H9 (cell line): Measurements from ENCODE around the gene DOCK1. TPM values are rescaled to one million over a fixed set of nuclear protein-coding genes. Genes with fewer than 3 reads are reported as not detected.
A peak's percentile ranks its signal among the peaks of the same experiment; 100 is the strongest.

Source experiments
- DNase-seq: peaks from one replicate; pipeline ENCODE4 v3.0.0-alpha.2; 2017
- H2AFZ ChIP-seq: one replicate; pipeline ENCODE4 v1.6.1; 2013; ENCODE audit warnings: mild to moderate bottlenecking, low read length, control low read depth, moderate library complexity
- H2AK5ac ChIP-seq: 2 replicates; pipeline ENCODE4 v1.6.1; 2013; ENCODE audit warnings: low read length, control low read depth, mixed read lengths; ENCODE audit not compliant: insufficient read length
- H2BK120ac ChIP-seq: one replicate; pipeline ENCODE4 v1.6.1; 2013; ENCODE audit warnings: low read depth, mild to moderate bottlenecking, low read length, control low read depth, inconsistent platforms; ENCODE audit not compliant: poor library complexity, severe bottlenecking
- H2BK12ac ChIP-seq: 2 replicates; pipeline ENCODE4 v1.6.1; 2013; ENCODE audit warnings: low read length, control low read depth, mixed read lengths, low read depth; ENCODE audit not compliant: insufficient read length
- H2BK15ac ChIP-seq: 2 replicates; pipeline ENCODE4 v1.6.1; 2013; ENCODE audit warnings: low read depth, low read length, control low read depth
- H2BK20ac ChIP-seq: one replicate; pipeline ENCODE4 v1.6.1; 2013; ENCODE audit warnings: low read depth, mild to moderate bottlenecking, low read length, control low read depth, inconsistent platforms; ENCODE audit not compliant: poor library complexity, severe bottlenecking
- H2BK5ac ChIP-seq: 2 replicates; pipeline ENCODE4 v1.6.1; 2013; ENCODE audit warnings: low read length, control low read depth, mixed read lengths; ENCODE audit not compliant: insufficient read length
- H3K14ac ChIP-seq: 2 replicates; pipeline ENCODE4 v1.6.1; 2013; ENCODE audit warnings: low read length, control low read depth; ENCODE audit not compliant: insufficient read depth
- H3K18ac ChIP-seq: 2 replicates; pipeline ENCODE4 v1.6.1; 2013; ENCODE audit warnings: low read depth, mild to moderate bottlenecking, mixed read lengths, low read length, control low read depth; ENCODE audit not compliant: insufficient read length
- H3K23ac ChIP-seq: 2 replicates; pipeline ENCODE4 v1.6.1; 2013; ENCODE audit warnings: low read length, control low read depth, mixed read lengths, low read depth; ENCODE audit not compliant: insufficient read length
- H3K23me2 ChIP-seq: 2 replicates; pipeline ENCODE4 v1.6.1; 2013; ENCODE audit warnings: low read depth, mild to moderate bottlenecking, mixed read lengths, low read length, control low read depth; ENCODE audit not compliant: insufficient read length, poor library complexity, severe bottlenecking
- H3K27ac ChIP-seq: 2 replicates; pipeline ENCODE4 v1.5.1; 2013; ENCODE audit warnings: low read length, control low read depth, mixed read lengths, low read depth; ENCODE audit not compliant: insufficient read length
- H3K27me3 ChIP-seq: 2 replicates; pipeline ENCODE4 v1.6.1; 2013; ENCODE audit warnings: low read length, control low read depth, inconsistent platforms; ENCODE audit not compliant: insufficient read depth
- H3K4ac ChIP-seq: 2 replicates; pipeline ENCODE4 v1.6.1; 2013; ENCODE audit warnings: low read depth, mild to moderate bottlenecking, control low read depth, inconsistent platforms, low read length, moderate library complexity
- H3K4me1 ChIP-seq: 2 replicates; pipeline ENCODE4 v1.6.1; 2013; ENCODE audit warnings: low read length, control low read depth, inconsistent platforms; ENCODE audit not compliant: insufficient read depth
- H3K4me2 ChIP-seq: 2 replicates; pipeline ENCODE4 v1.6.1; 2013; ENCODE audit warnings: low read length, control low read depth, mixed read lengths; ENCODE audit not compliant: insufficient read length, insufficient read depth
- H3K56ac ChIP-seq: 2 replicates; pipeline ENCODE4 v1.6.1; 2013; ENCODE audit warnings: low read depth, mild to moderate bottlenecking, mixed read lengths, low read length, control low read depth; ENCODE audit not compliant: insufficient read length
- H3K79me1 ChIP-seq: 2 replicates; pipeline ENCODE4 v1.6.1; 2013; ENCODE audit warnings: low read depth, mild to moderate bottlenecking, moderate library complexity, low read length, control low read depth, inconsistent platforms; ENCODE audit not compliant: insufficient read depth, poor library complexity, severe bottlenecking
- H3K79me2 ChIP-seq: 2 replicates; pipeline ENCODE4 v1.6.1; 2013; ENCODE audit warnings: low read length, control low read depth, inconsistent platforms; ENCODE audit not compliant: insufficient read depth
- H3K9ac ChIP-seq: 2 replicates; pipeline ENCODE4 v1.6.1; 2013; ENCODE audit warnings: low read length, control low read depth, mixed read lengths; ENCODE audit not compliant: insufficient read length; ENCODE audit errors: extremely low read depth
- H3K9me3 ChIP-seq: one replicate; pipeline ENCODE4 v1.6.1; 2013; ENCODE audit warnings: low read depth, low read length, inconsistent platforms; ENCODE audit not compliant: control insufficient read depth
- H3T11ph ChIP-seq: one replicate; pipeline ENCODE4 v1.6.1; 2013; ENCODE audit warnings: mild to moderate bottlenecking, low read length, control low read depth, inconsistent platforms
- H4K20me1 ChIP-seq: one replicate; pipeline ENCODE4 v1.6.1; 2013; ENCODE audit not compliant: control insufficient read depth, insufficient read length, insufficient read depth
- H4K5ac ChIP-seq: 2 replicates; pipeline ENCODE4 v1.6.1; 2013; ENCODE audit warnings: low read depth, mild to moderate bottlenecking, mixed read lengths, low read length, control low read depth; ENCODE audit not compliant: insufficient read length
- H4K8ac ChIP-seq: replicated peaks from 2 replicates; pipeline ENCODE4 v1.6.1; 2013; ENCODE audit warnings: low read length, control low read depth, mixed read lengths, low read depth; ENCODE audit not compliant: insufficient read length
- H4K91ac ChIP-seq: 2 replicates; pipeline ENCODE4 v1.6.1; 2013; ENCODE audit warnings: low read depth, mild to moderate bottlenecking, moderate library complexity, mixed read lengths, low read length, control low read depth; ENCODE audit not compliant: insufficient read length
- H3K27ac Mint-ChIP-seq, 3 experiments: 2 replicates in 2 of 3; 3 replicates in 1 of 3; pipeline ENCODE4 v1.8.0; 2020 to 2021; ENCODE audit warnings: mixed read lengths in 3 of 3, mild to moderate bottlenecking in 1 of 3, moderate library complexity in 1 of 3
- H3K27me3 Mint-ChIP-seq: 2 replicates; pipeline ENCODE4 v1.8.0; 2021; ENCODE audit warnings: low read depth, mild to moderate bottlenecking, moderate library complexity, mixed read lengths
- H3K36me3 Mint-ChIP-seq, 3 experiments: 2 replicates in 2 of 3; 3 replicates in 1 of 3; pipeline ENCODE4 v1.8.0; 2020 to 2021; ENCODE audit warnings: low read depth in 3 of 3, mixed read lengths in 3 of 3; ENCODE audit not compliant: insufficient read depth in 1 of 3
- H3K4me1 Mint-ChIP-seq, 2 experiments: 2 replicates each; pipeline ENCODE4 v1.8.0; 2020; ENCODE audit warnings: mixed read lengths in 2 of 2
- H3K4me3 Mint-ChIP-seq, 2 experiments: 2 replicates in 1 of 2; 3 replicates in 1 of 2; pipeline ENCODE4 v1.8.0; 2020 to 2021; ENCODE audit warnings: mild to moderate bottlenecking in 2 of 2, mixed read lengths in 2 of 2, moderate library complexity in 1 of 2
- H3K9me3 Mint-ChIP-seq, 2 experiments: 2 replicates in 1 of 2; 3 replicates in 1 of 2; pipeline ENCODE4 v1.8.0; 2020; ENCODE audit warnings: mild to moderate bottlenecking in 2 of 2, mixed read lengths in 2 of 2, moderate library complexity in 1 of 2
- CTCF ChIP-seq: fragments of 200-600 bp; sonication (generic); conservative IDR thresholded peaks from 3 replicates; pipeline ENCODE4 v1.8.0; 2021; ENCODE audit warnings: antibody characterized with exemption, mild to moderate bottlenecking
- WGBS: extraction: QIAGEN DNeasy Blood & Tissue Kit; methylation state at CpG from one replicate; pipeline ENCODE4 v1.1.7; 2013; ENCODE audit warnings: missing lambda C conversion rate, low lambda C conversion rate, mixed read lengths; ENCODE audit not compliant: insufficient read length; ENCODE audit errors: extremely low coverage; 5-methylcytosine and 5-hydroxymethylcytosine counted together
- total RNA-seq: library from RNA; stranded (reverse); gene quantifications from 2 replicates; pipeline ENCODE4 v1.2.1, GENCODE V29; 2021

DOCK1 gene
- total RNA-seq, 1 experiment from 2014 or later = 57.0 TPM

DNA sequence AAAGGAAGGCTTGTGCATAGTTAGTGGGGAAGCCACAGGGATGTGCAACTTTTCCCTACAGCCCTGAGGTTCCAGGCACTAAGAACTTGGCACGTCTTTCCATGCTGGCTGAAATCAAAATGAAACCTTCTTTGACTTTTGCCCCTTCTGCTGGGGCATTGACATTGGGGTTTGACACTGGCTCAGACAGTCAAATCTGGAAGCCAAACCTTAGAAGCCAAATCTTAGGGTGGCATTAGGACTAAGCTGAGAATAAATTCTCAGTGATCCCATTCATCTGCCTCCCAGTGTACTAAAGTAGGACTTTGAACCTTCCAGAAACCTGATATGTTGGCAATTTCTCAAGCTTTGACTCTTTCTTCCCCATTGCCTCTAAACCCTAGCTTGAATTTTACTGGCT lies 322.4 kb downstream of the DOCK1 start:
- H2AFZ ChIP-seq = no peak overlapping the region
- H4K20me1 ChIP-seq = no peaks in the 10 kb centered on the region
- Mint-ChIP-seq H3K27me3 (no peaks in the 10 kb centered on the region), H3K4me3 (no peak overlapping the region), H3K9me3 (no peaks in the 10 kb centered on the region), H3K4me1 (no peaks in the 10 kb centered on the region; a peak in 2 of 4 replicates), H3K36me3 (no peaks in the 10 kb centered on the region), H3K27ac (no peak overlapping the region)
- no peak overlapping the region for H3K56ac ChIP-seq
- no peak overlapping the region for H2BK12ac ChIP-seq
- no peak overlapping the region for H2BK20ac ChIP-seq
- H4K91ac ChIP-seq = no peak overlapping the region
- H3K9me3 ChIP-seq = no peaks in the 10 kb centered on the region
- no peaks in the 10 kb centered on the region for H3K79me2 ChIP-seq
- no peak overlapping the region for H3K18ac ChIP-seq
- H3K9ac ChIP-seq = no peak overlapping the region
- no peak overlapping the region for H2BK120ac ChIP-seq
- no peak overlapping the region for H2BK15ac ChIP-seq
- no peak overlapping the region for H3K23ac ChIP-seq
- no peaks in the 10 kb centered on the region for H3K23me2 ChIP-seq
- H2BK5ac ChIP-seq = no peak overlapping the region
- no peak overlapping the region for H4K5ac ChIP-seq
- H3K14ac ChIP-seq = no peak overlapping the region
- H3T11ph ChIP-seq = no peak overlapping the region
- H2AK5ac ChIP-seq = no peak overlapping the region
- no peak overlapping the region for H3K4me2 ChIP-seq
- peak overlapping the region; percentile 91 for H4K8ac ChIP-seq
- no peak overlapping the region for H3K27ac ChIP-seq
- H3K4ac ChIP-seq = no peak overlapping the region
- DNase-seq = no peak
- WGBS = no CpG with 5 or more reads among the region's 1 CpG
- no peaks in the 10 kb centered on the region for H3K27me3 ChIP-seq
- no peaks in the 10 kb centered on the region for H3K4me1 ChIP-seq
- H3K79me1 ChIP-seq = no peaks in the 10 kb centered on the region
- TF ChIP-seq CTCF = no peak
